Fibroblast of gingiva (primary cell): ENCODE results near the gene IREB2.
"Not testable (repeated sequence)": the region's sequence is repeated elsewhere in the genome, so short reads cannot be mapped to it uniquely, and the experiment has no call there.

Experiments
- DNase-seq: peaks from one replicate; pipeline ENCODE4 v3.0.0-alpha.2; 2011; ENCODE audit warnings: low read depth

The IREB2 gene

DNA sequence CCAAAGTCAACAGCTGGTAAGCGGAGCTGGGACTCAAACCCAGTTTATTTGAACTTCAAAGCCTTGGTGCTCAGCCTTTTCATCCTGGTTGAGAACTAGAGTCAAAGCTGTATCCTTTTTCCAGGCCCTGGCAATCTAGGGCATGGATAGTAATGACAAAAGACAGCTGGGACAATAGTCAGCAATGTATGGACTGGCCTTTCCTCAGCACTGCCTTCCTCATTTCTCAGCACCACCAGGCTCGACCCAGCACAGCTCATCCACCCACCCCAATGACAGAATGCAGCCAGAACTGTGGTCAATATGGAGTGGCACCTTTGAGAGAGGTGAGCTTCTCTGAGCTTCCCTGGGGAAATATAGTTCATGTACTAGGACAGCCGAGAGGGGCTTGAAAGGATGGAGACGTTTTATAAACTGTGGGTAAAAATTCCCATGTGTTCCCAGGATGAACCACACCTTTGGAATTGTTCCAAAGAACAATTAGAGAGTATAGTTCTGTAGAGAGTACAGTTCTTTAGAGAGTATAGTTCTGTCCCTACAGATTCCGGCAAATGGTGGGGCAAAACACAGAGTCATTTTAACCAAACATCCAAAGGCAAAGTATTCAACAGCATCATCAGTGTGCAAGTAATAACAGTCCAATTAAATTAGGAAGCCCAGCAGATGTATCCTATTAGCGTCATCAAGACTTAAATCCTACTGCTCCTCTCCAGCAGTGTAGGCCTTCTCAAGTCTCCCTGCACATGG lies 30.2 kb upstream of the IREB2 start:
- DNase-seq: no peak

GRCh38 chr15:78408355-78408640 lies 29.7 kb upstream of the IREB2 start:
- DNase-seq: no peak

- DNase-seq: no peak
These were observed 29.1 kb upstream of the IREB2 start for GRCh38 chr15:78408961-78409360.

DNA sequence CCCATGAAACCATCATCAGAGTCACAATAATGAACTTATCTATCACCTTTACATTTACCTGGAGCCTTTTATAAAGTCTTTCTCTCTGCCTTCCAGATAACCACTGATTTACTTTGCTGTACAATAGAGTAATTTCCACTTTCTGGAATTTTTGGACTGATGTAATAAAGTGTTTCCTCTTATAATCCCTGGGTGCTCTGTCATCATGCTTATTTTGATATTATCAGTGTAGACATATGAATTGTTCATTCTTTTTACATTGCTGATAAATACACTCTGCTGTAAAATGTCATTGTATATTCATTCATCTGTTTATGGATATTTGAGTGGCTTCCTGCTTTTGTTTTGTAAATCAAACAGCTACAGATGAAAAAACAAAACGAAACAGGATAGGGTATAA lies 27.0 kb upstream of the IREB2 start:
- no peak for DNase-seq

DNA sequence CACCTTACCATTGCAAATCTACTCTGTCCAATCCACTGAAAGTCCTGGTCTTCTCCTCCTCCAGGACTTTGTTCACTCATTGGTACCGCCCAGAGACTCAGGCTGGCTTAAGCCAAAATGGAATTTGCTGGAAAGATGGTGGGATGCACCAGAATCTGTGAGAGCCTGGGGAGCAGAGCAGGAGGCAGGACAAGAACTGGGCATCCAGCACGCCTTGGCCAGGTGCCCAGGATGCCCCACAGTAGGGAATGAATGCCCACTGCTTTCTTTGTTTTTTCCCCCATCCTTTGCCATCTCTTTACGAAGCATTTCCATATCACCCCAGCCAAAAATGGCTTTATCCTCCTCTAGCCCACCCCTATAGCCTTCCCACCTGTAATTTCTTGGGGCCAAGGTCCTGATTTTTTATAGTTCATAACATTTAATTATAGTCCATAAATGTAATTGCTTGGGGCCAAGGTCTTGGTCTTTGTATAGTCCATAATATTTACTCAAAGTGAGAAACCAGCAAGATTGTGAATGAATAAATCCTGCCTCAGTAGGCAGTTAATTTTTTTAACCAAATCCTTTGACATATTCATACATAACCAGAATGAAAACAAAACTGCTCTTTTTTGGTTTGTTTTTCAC lies 23.3 kb upstream of the IREB2 start:
- DNase-seq: no peak

- DNase-seq: peak; percentile 14
These were observed 22.7 kb upstream of the IREB2 start for GRCh38 chr15:78415284-78415683.

DNA sequence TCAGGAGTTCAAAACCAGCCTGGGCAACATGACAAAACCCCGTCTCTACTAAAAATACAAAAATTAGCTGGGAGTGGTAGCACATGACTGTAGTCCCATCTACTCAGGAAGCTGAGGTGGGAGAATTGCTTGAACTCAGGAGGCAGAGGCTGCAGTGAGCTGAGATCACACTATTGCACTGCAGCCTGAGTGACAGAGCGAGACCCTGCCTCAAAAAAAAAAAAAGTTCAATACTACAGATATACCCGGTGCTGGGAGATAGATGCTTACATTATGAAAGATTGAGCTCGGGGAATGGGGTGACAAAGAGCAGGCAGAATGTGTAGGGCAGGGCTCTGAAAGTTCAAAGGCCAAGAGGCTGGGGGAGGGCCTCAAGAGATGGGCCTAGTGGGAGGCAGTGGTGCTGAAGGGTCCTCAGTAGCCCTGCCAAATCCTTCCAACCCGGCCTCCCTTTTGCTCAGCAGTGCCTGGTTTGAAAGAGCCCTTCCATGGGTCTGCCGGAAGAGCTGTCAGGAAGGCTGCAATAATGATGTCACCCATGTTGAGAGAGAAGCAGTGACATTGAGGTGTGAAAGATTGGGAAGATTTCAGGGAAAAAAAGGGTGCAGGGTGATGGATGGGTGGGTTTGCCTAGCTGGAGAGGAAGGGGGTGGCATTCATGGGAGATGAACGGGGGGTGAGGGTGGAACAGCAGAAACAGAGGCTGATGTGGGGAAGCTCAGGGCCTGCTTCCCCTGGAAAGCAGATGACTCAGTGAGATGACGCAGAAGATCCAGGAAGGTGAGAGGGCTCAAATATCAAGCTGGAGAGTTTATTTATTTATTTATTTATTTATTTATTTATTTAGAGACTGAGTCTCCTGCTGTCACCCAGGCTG lies 20.0 kb upstream of the IREB2 start:
- DNase-seq: no peak

DNA sequence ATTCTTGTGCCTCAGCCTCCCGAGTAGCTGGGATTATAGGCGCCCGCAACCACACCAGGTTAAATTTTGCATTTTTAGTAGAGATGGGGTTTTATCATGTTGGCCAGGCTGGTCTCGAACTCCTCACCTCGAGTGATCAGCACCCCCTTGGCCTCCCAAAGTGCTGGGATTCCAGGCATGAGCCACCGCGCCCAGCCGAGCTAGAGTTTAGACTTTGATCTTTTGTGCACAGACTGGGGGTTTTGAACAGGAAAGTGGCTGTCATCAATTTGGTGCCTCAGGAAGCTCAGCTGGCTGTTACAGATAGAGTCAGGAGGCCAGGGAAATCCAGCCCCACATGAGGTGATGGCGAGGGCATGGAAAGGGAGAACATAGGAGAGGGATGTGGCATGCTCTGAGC lies 19.3 kb upstream of the IREB2 start:
- no peak for DNase-seq

DNA sequence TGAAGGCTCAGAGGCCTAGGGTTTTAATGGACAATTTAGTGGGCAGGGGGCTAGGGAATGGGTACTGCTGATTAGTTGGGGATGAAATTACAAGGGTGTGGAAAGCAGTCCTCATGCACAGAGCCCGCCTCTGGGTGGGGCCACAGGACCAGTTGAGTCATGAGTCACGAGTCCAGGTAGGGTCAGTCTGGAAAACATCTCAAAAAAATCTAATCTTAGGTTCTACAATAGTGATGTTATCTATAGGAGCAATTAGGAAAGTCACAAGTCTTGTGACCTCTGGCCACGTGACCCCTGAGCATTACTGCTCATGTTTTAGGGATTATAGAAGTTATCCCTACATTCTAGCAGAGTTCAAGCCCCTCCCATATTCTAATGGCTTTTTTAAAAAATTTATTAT lies 18.6 kb upstream of the IREB2 start:
- DNase-seq: no peak

GRCh38 chr15:78420220-78420619 lies 17.8 kb upstream of the IREB2 start:
- DNase-seq: no peak

- DNase-seq: no peak
These were observed 17.2 kb upstream of the IREB2 start for GRCh38 chr15:78420766-78421165.

GRCh38 chr15:78421238-78421965 lies 16.6 kb upstream of the IREB2 start:
- peak; percentile 65 for DNase-seq

- peak; percentile 38 for DNase-seq
These were observed 15.3 kb upstream of the IREB2 start for GRCh38 chr15:78422571-78423340.

GRCh38 chr15:78424673-78425072 lies 13.3 kb upstream of the IREB2 start:
- no peak for DNase-seq

DNA sequence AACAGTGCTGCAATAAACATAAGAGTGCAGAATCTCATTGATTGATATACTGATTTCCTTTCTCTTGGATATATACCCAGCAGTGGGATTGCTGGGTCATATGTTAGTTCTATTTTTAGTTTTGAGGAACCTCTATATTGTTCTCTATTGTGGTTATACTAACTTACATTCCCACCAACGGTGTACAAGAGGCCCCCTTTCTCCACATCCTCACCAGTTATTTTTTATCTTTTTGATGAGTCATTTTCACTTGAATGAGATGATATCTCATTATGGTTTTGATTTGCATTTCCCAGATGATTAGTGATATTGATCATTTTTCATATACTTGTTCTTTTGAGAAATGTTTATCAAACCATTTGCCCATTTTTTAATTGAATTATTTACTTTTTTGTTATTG lies 12.4 kb upstream of the IREB2 start:
- no peak for DNase-seq

- no peak for DNase-seq
These were observed 11.7 kb upstream of the IREB2 start for GRCh38 chr15:78426300-78426699.

- no peak for DNase-seq
These were observed 10.1 kb upstream of the IREB2 start for GRCh38 chr15:78427953-78428352.

GRCh38 chr15:78429477-78429876 lies 8.5 kb upstream of the IREB2 start:
- DNase-seq: no peak

GRCh38 chr15:78431955-78432354 lies 6.1 kb upstream of the IREB2 start:
- no peak for DNase-seq

GRCh38 chr15:78432664-78433063 lies 5.4 kb upstream of the IREB2 start:
- DNase-seq: no peak

- DNase-seq: no peak
These were observed 3.9 kb upstream of the IREB2 start for GRCh38 chr15:78434134-78434533.

GRCh38 chr15:78434711-78435110 lies 3.3 kb upstream of the IREB2 start:
- not testable (repeated sequence) for DNase-seq
